ENCODE measurements around the gene NR2C1.

The NR2C1 gene

GRCh38 chr12:95083938-95084337, 10.5 kb upstream of the NR2C1 start:
- DNase-seq (ENCODE audit: low read depth) = no peak

GRCh38 chr12:95083471-95083870, 10.1 kb upstream of the NR2C1 start:
- DNase-seq (ENCODE audit: low read depth) = no peak

- no peak for DNase-seq (ENCODE audit: low read depth)
Observed at GRCh38 chr12:95077341-95077740, 3.9 kb upstream of the NR2C1 start.

- no peak for DNase-seq (ENCODE audit: low read depth)
Observed at GRCh38 chr12:95074766-95075165, 1.3 kb upstream of the NR2C1 start.

GRCh38 chr12:95073698-95074520, 491 bp upstream of the NR2C1 start:
- DNase-seq (ENCODE audit: low read depth) = no peak

- no peak for DNase-seq (ENCODE audit: low read depth)
Observed at GRCh38 chr12:95070378-95070777, 3.0 kb downstream of the NR2C1 start.

GRCh38 chr12:95066091-95066855, 7.1 kb downstream of the NR2C1 start:
- DNase-seq (ENCODE audit: low read depth) = no peak

- no peak for DNase-seq (ENCODE audit: low read depth)
Observed at GRCh38 chr12:95060951-95061350, 12.5 kb downstream of the NR2C1 start.

- no peak for DNase-seq (ENCODE audit: low read depth)
Observed at GRCh38 chr12:95059984-95060383, 13.4 kb downstream of the NR2C1 start.

GRCh38 chr12:95057424-95057823, 16.0 kb downstream of the NR2C1 start:
- DNase-seq (ENCODE audit: low read depth) = no peak

GRCh38 chr12:95055057-95055456, 18.4 kb downstream of the NR2C1 start:
- DNase-seq (ENCODE audit: low read depth) = no peak

GRCh38 chr12:95054206-95054605, 19.2 kb downstream of the NR2C1 start:
- no peak for DNase-seq (ENCODE audit: low read depth)

GRCh38 chr12:95051241-95051640, 22.2 kb downstream of the NR2C1 start:
- DNase-seq (ENCODE audit: low read depth) = no peak

- no peak for DNase-seq (ENCODE audit: low read depth)
Observed at GRCh38 chr12:95037906-95038305, 35.5 kb downstream of the NR2C1 start.

GRCh38 chr12:95034750-95035149, 38.7 kb downstream of the NR2C1 start:
- no peak for DNase-seq (ENCODE audit: low read depth)

GRCh38 chr12:95022477-95022876, 50.9 kb downstream of the NR2C1 start:
- no peak for DNase-seq (ENCODE audit: low read depth)

GRCh38 chr12:95017482-95017881, 55.9 kb downstream of the NR2C1 start:
- DNase-seq (ENCODE audit: low read depth) = no peak

GRCh38 chr12:95016120-95016519, 57.3 kb downstream of the NR2C1 start:
- DNase-seq (ENCODE audit: low read depth) = no peak

- DNase-seq (ENCODE audit: low read depth) = no peak
Observed at GRCh38 chr12:95014554-95014953, 58.9 kb downstream of the NR2C1 start.

GRCh38 chr12:95006206-95006605, 67.2 kb downstream of the NR2C1 start:
- DNase-seq (ENCODE audit: low read depth) = no peak

GRCh38 chr12:95004610-95005009, 68.8 kb downstream of the NR2C1 start:
- DNase-seq (ENCODE audit: low read depth) = no peak

- no peak for DNase-seq (ENCODE audit: low read depth)
Observed at GRCh38 chr12:95003921-95004272, 69.5 kb downstream of the NR2C1 start.

GRCh38 chr12:95003213-95003920, 70.1 kb downstream of the NR2C1 start, which contains the start of gene NDUFA12:
NDUFA12 (minus strand) TSS chr12:95003697; CDS start chr12:95003680, 17 bp downstream.
- DNase-seq (ENCODE audit: low read depth) = peak; percentile 91
